Testis (tissue), 3 donors: ENCODE data around the gene DCTN1. TPM values are rescaled to one million over a fixed set of nuclear protein-coding genes. Genes with fewer than 3 reads are reported as not detected.
"Not testable (repeated sequence)": the region's sequence is repeated elsewhere in the genome, so short reads cannot be mapped to it uniquely, and the experiment has no call there.

Source experiments
- DNase-seq: peaks from one replicate; pipeline ENCODE4 v3.0.0-alpha.2; 2019
- H3K27ac ChIP-seq, 2 donors: fragments of 200-600 bp; sonication (generic); one replicate each; pipeline ENCODE4 v1.5.1; 2019
- H3K27me3 ChIP-seq: fragments of 200-600 bp; sonication (generic); one replicate; pipeline ENCODE4 v1.5.1; 2019
- H3K36me3 ChIP-seq: fragments of 200-600 bp; sonication (generic); one replicate; pipeline ENCODE4 v1.5.1; 2017; ENCODE audit warnings: low read depth; ENCODE audit errors: missing control alignments
- H3K4me1 ChIP-seq: fragments of 200-600 bp; sonication (generic); one replicate; pipeline ENCODE4 v1.5.1; 2019
- H3K4me3 ChIP-seq, 2 donors: fragments of 200-600 bp; sonication (generic); one replicate each; pipeline ENCODE4 v1.5.1; 2017 to 2019
- H3K9me3 ChIP-seq: fragments of 200-600 bp; sonication (generic); one replicate; pipeline ENCODE4 v1.5.1; 2017
- POLR2A ChIP-seq: fragments of 450-650 bp; IDR thresholded peaks from one replicate; pipeline ENCODE4 v1.6.1; 2017; ENCODE audit warnings: antibody characterized with exemption, mild to moderate bottlenecking, moderate library complexity
- WGBS, 2 donors: methylation state at CpG; one replicate each; pipeline ENCODE4 v1.1.5; 2018; 5-methylcytosine and 5-hydroxymethylcytosine counted together
- intact Hi-C: fragments of 100-400 bp; cut with DNase I; formaldehyde crosslinking; loops from one replicate; pipeline ENCODE4 v1.15.1; 2023; ENCODE audit warnings: low total_unique reads
- polyA plus RNA-seq: library from polyadenylated mRNA; stranded (reverse); fragments of 350-450 nt; fragmentation: Illumina TruSeq; extraction: RNeasy Lipid Tissue Mini Kit (QIAGEN cat#74804); gene quantifications from one replicate; pipeline ENCODE4 v1.2.3, GENCODE V29; 2014; ENCODE audit warnings: low read depth, low replicate concordance; ENCODE audit not compliant: insufficient read depth
- total RNA-seq, 2 donors: library from RNA; depleted of rRNA; stranded (reverse); fragments of >200 nt; gene quantifications; one replicate each; pipeline ENCODE4 v1.2.3, GENCODE V29; 2016
- TF ChIP-seq, protein P1 (sequence below), 3 experiments: fragments of 450-650 bp in 2 of 3; fragments of 200-600 bp in 1 of 3; sonication (generic) in 1 of 3; IDR thresholded peaks; one replicate each; pipeline ENCODE4 v1.5.1; 2016 to 2019; ENCODE audit warnings: antibody characterized with exemption in 3 of 3, mild to moderate bottlenecking in 2 of 3, moderate library complexity in 1 of 3

DCTN1 gene
- total and polyA plus RNA-seq, 3 donors from 2014 or later: 277 to 403 (median 321) TPM

DNA sequence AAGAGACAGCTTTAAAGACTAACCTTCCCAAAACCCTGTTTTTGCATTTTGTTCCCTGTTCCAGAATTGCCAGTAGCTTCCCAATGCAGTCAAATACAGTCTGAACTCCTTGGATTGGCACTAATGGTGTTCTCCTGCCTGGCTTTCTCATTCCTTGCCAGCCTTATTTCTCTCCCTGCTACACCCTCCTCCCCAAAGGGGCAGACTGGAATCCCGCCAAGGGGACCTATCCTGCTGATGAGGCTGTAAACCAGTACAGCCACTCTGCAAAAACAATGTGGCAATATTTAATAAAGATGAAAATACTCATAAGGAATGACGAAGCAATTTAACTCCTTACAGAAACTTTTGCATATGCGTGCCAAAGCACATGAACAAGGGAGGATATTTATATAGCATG lies 32.4 kb downstream of the DCTN1 start:
- 86 to 90% methylated on average over 3 of the region's 3 CpGs for whole genome bisulfite sequencing, 2 donors
- Histone ChIP-seq H3K4me3 (no peak overlapping the region), H3K4me1 (peaks cover 25% of the 10 kb centered on the region), H3K9me3 (no peaks in the 10 kb centered on the region), H3K27me3 (no peaks in the 10 kb centered on the region), H3K27ac (no peak overlapping the region), H3K36me3 (no peaks in the 10 kb centered on the region)
- intact Hi-C loops: no loop called here
- TF ChIP-seq, protein P1, sequence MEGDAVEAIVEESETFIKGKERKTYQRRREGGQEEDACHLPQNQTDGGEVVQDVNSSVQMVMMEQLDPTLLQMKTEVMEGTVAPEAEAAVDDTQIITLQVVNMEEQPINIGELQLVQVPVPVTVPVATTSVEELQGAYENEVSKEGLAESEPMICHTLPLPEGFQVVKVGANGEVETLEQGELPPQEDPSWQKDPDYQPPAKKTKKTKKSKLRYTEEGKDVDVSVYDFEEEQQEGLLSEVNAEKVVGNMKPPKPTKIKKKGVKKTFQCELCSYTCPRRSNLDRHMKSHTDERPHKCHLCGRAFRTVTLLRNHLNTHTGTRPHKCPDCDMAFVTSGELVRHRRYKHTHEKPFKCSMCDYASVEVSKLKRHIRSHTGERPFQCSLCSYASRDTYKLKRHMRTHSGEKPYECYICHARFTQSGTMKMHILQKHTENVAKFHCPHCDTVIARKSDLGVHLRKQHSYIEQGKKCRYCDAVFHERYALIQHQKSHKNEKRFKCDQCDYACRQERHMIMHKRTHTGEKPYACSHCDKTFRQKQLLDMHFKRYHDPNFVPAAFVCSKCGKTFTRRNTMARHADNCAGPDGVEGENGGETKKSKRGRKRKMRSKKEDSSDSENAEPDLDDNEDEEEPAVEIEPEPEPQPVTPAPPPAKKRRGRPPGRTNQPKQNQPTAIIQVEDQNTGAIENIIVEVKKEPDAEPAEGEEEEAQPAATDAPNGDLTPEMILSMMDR (IDR thresholded peaks at IDR 0.05): no peak
- TF ChIP-seq POLR2A: no peak
- no peak for DNase-seq

DNA sequence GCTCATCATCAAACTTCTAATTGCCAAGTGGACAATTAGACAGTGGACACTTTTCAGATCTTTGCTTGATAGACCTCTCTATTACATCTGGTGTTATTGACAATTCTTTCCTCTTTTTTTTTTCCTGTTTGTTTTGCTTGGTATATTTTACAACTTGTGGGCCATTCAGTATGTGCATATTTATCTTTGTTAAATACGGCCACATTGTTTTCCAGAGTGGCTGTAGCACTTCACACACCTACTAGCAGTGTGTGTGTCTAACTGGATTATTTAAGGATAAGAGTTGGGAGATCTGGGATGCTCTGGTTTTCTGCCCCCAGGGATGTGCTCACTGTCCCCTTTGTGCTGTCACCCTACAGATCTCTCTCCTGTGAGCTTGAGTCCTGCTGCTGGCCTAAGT lies 32.8 kb downstream of the DCTN1 start:
- WGBS, 2 donors: 95 to 96% methylated on average over 1 of the region's 1 CpG
- TF ChIP-seq, protein P1 (IDR thresholded peaks at IDR 0.05): no peak
- no peak for TF ChIP-seq POLR2A
- DNase-seq: no peak

DNA sequence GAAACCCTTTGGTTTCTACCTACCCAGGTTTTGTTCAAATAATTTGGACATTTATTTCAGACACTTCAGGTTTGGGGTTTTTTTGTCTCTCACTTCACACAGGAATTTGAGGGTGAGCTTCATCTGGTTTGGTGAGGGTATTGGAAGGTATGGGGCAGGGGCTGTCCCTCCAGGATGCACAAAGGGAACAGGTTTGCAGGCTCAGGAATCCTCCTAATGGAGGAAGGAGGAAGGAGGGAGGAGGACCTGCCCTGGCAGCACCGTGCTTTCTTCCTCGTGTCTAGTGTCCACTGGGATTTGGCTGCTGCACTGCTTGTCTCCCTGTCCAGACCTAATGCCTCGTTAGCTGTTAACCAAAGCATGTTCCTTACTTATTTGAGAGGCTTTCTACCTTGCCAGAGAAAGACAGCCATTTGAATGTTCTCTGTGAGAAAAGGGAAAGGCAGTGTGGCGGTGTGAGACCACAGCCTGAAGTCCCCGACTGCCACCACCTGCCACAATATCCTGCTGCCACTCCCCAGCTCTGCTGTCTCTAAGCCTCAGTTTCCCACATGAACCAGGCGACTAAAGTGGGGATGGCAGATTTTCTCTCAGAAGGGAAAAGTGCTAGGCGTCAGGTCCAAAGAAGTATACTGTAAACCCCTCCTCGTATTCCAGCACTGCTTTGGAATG lies 34.7 kb downstream of the DCTN1 start:
- WGBS, 2 donors: 60 to 69% methylated on average over 8 of the region's 8 CpGs
- no peaks in the 10 kb centered on the region for H3K27me3 ChIP-seq
- peaks cover 19% of the 10 kb centered on the region for H3K4me1 ChIP-seq
- no peak overlapping the region for H3K4me3 ChIP-seq
- no peak for DNase-seq
- H3K36me3 ChIP-seq: no peaks in the 10 kb centered on the region
- intact Hi-C loops: no loop called here
- peak overlapping the region in 1 of 2 donors; percentile 77 for H3K27ac ChIP-seq
- H3K9me3 ChIP-seq: no peaks in the 10 kb centered on the region
- TF ChIP-seq, protein P1 (IDR thresholded peaks at IDR 0.05): no peak
- no peak for TF ChIP-seq POLR2A

More for the DNA sequence above, 32.8 kb downstream of the DCTN1 start:
- Histone ChIP-seq H3K4me3 (no peak overlapping the region), H3K9me3 (no peaks in the 10 kb centered on the region), H3K27ac (no peak overlapping the region), H3K4me1 (peaks cover 25% of the 10 kb centered on the region), H3K36me3 (no peaks in the 10 kb centered on the region), H3K27me3 (no peaks in the 10 kb centered on the region)
- intact Hi-C loops: no loop called here

DNA sequence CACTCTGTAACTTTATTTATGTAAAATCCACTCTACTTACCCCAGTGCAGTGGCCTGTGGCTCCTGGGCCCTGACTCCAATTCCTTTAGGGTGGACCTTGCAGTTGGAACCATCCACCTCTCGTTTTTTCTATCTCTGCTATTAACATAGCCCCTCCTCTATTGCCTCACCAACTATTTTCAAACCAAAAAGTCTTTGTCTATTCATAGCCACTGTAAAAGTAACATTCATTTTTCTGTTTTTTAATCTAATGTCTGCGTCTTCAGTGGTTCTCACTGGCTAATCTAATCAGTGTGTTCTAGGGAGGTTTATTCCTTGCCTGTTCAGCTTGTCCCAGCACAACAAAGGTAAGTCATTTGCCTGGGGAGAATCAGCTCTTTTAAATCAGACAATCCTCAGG lies 36.8 kb downstream of the DCTN1 start, which contains the start of gene SLC4A5:
SLC4A5 (minus strand) TSS at position 101 of the 400 bp plus-strand sequence. CDS start 28,393 bp downstream, outside the sequence.
- Histone ChIP-seq H3K4me3 (peak within 1 kb of the TSS in 1 of 2 donors; percentile 18), H3K9me3 (no peaks in the 10 kb centered on the region)
- WGBS, 2 donors: 60 to 77% methylated on average over 2 of the region's 2 CpGs

DNA sequence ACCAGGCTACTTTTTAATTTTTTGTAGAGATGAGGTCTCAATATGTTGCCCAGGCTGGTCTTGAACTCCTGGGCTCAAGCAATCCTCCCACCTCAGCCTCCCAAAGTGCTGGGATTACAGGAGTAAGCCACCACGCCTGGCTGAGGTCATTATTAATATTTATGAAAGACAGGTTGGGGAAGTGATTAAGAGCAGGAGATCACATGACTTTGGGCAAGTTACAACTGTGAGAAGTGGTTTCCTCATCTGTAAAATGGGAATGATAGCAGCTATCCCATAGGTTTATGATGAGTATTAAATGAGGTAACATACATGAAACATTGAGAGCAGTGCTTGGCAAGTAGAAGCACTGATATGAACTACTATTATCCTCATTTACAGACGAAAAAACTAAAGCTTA lies 43.9 kb downstream of the DCTN1 start:
- H3K9me3 ChIP-seq, H3K4me3 ChIP-seq, DNase-seq, H3K27ac ChIP-seq, H3K4me1 ChIP-seq, intact Hi-C loops, H3K36me3 ChIP-seq, H3K27me3 ChIP-seq: not testable (repeated sequence)
- WGBS, 2 donors: 71 to 78% methylated on average over 2 of the region's 2 CpGs

More for the DNA sequence above, 36.8 kb downstream of the DCTN1 start, which contains the start of gene SLC4A5:
- Histone ChIP-seq H3K27me3 (no peaks in the 10 kb centered on the region), H3K4me1 (peaks cover 18% of the 10 kb centered on the region), H3K27ac (peak within 1 kb of the TSS; percentile 70 to 77), H3K36me3 (no peaks in the 10 kb centered on the region)
- DNase-seq: peak; percentile 65
- intact Hi-C loops: no loop called here
- no peak for TF ChIP-seq POLR2A
- TF ChIP-seq, protein P1 (IDR thresholded peaks at IDR 0.05): no peak
